DOHH2 (cell line): ENCODE measurements around the gene PAFAH2.

Source experiments
- H3F3A ChIP-seq: fragments of 200-600 bp; sonication (generic), shearing (Covaris generic); 2 replicates; pipeline ENCODE4 v1.6.0; 2016; ENCODE audit warnings: antibody characterized with exemption, mild to moderate bottlenecking; ENCODE audit not compliant: control insufficient read depth, insufficient read depth
- H3K27ac ChIP-seq: fragments of 200-600 bp; sonication (generic); 2 replicates; pipeline ENCODE4 v1.5.1; 2014; ENCODE audit warnings: low read depth, mild to moderate bottlenecking, low read length, moderate library complexity
- H3K27me3 ChIP-seq: fragments of 200-600 bp; sonication (generic); 2 replicates; pipeline ENCODE4 v1.6.1; 2014; ENCODE audit warnings: mild to moderate bottlenecking, low read length, mixed read lengths; ENCODE audit not compliant: control insufficient read depth
- H3K36me3 ChIP-seq: fragments of 200-600 bp; sonication (generic); 2 replicates; pipeline ENCODE4 v1.6.1; 2014; ENCODE audit warnings: mild to moderate bottlenecking, low read length, moderate library complexity, mixed read lengths; ENCODE audit not compliant: control insufficient read depth
- H3K4me1 ChIP-seq: fragments of 200-600 bp; sonication (generic); 2 replicates; pipeline ENCODE4 v1.6.1; 2014; ENCODE audit warnings: mild to moderate bottlenecking, low read length, mixed read lengths; ENCODE audit not compliant: control insufficient read depth
- H3K4me2 ChIP-seq: fragments of 200-600 bp; sonication (generic); 2 replicates; pipeline ENCODE4 v1.6.0; 2014; ENCODE audit warnings: mild to moderate bottlenecking, low read length, moderate library complexity
- H3K4me3 ChIP-seq: fragments of 200-600 bp; sonication (generic); 2 replicates; pipeline ENCODE4 v1.5.1; 2014; ENCODE audit warnings: mild to moderate bottlenecking, low read length, mixed read lengths
- H3K79me2 ChIP-seq: fragments of 200-600 bp; sonication (generic); 2 replicates; pipeline ENCODE4 v1.6.1; 2014; ENCODE audit warnings: mild to moderate bottlenecking, low read length, mixed read lengths; ENCODE audit not compliant: control insufficient read depth
- H3K9me2 ChIP-seq: fragments of 200-600 bp; sonication (generic); replicated peaks from 2 replicates; pipeline ENCODE4 v1.6.1; 2014; ENCODE audit warnings: mild to moderate bottlenecking, low read length, mixed read lengths; ENCODE audit not compliant: control insufficient read depth
- H3K9me3 ChIP-seq: fragments of 200-600 bp; sonication (generic); 2 replicates; pipeline ENCODE4 v1.6.1; 2014; ENCODE audit warnings: antibody characterized with exemption, low read length, mixed read lengths; ENCODE audit not compliant: control insufficient read depth, insufficient read depth
- H4K20me1 ChIP-seq: fragments of 200-600 bp; sonication (generic); 2 replicates; pipeline ENCODE4 v1.6.0; 2014; ENCODE audit warnings: low read depth, mild to moderate bottlenecking, antibody characterized with exemption, low read length, moderate library complexity; ENCODE audit not compliant: control insufficient read depth, insufficient read depth
- EZH2phosphoT487 ChIP-seq: fragments of 200-600 bp; sonication (generic); IDR thresholded peaks from 2 replicates; pipeline ENCODE4 v1.6.1; 2017; ENCODE audit warnings: borderline replicate concordance, mild to moderate bottlenecking, antibody characterized with exemption, low read length, moderate library complexity, mixed read lengths
- TF ChIP-seq, protein P1 (sequence below): fragments of 200-600 bp; sonication (generic); IDR thresholded peaks from one replicate; pipeline ENCODE4 v1.5.1; 2014; ENCODE audit warnings: antibody characterized with exemption, mild to moderate bottlenecking, low read depth, low read length; ENCODE audit not compliant: poor library complexity, severe bottlenecking

Gene PAFAH2

DNA sequence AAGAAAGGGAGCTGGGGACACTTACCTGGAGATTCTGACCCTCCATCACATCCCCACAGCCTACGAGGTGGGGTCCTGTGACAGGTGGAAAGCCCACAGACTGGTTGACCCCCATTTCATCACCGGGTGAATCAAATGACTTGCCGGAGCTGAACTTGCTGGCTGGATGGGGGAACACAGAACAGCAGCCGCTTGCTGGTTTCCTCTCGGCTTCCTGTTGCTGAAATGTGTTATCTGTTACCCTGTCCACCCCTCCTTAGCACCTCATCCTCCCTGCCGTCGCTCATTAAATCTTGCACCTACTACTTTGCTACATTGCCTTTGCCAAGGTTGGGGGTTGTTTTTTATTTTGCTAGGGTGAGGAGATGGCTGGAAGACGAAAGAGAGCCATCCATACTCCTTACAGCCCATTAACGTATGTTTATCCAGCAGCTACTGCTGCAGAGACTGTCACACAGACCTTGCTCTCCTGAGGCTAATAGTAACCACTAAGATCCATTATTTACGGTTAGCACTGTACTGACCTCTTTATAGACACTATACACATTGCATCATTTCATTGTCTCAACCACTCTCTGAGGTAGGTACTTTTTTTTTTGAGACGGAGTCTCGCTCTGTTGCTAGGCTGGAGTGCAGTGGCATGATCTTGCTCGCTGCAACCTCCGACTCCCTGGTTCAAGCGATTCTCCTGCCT, 7.0 kb downstream of the PAFAH2 start:
- TF ChIP-seq, protein P1, sequence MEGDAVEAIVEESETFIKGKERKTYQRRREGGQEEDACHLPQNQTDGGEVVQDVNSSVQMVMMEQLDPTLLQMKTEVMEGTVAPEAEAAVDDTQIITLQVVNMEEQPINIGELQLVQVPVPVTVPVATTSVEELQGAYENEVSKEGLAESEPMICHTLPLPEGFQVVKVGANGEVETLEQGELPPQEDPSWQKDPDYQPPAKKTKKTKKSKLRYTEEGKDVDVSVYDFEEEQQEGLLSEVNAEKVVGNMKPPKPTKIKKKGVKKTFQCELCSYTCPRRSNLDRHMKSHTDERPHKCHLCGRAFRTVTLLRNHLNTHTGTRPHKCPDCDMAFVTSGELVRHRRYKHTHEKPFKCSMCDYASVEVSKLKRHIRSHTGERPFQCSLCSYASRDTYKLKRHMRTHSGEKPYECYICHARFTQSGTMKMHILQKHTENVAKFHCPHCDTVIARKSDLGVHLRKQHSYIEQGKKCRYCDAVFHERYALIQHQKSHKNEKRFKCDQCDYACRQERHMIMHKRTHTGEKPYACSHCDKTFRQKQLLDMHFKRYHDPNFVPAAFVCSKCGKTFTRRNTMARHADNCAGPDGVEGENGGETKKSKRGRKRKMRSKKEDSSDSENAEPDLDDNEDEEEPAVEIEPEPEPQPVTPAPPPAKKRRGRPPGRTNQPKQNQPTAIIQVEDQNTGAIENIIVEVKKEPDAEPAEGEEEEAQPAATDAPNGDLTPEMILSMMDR: no peak
- TF ChIP-seq EZH2phosphoT487: no peak
- H3K4me2 ChIP-seq: no peak overlapping the region
- H3K9me2 ChIP-seq: no peaks in the 10 kb centered on the region
- H3K36me3 ChIP-seq: no peaks in the 10 kb centered on the region
- no peaks in the 10 kb centered on the region for H3K27me3 ChIP-seq
- 0 out of 2 replicates have a peak, but pooled peaks cover 2% of the 10 kb centered on the region for H3F3A ChIP-seq
- no peaks in the 10 kb centered on the region for H4K20me1 ChIP-seq
- no peaks in the 10 kb centered on the region for H3K9me3 ChIP-seq
- H3K27ac ChIP-seq: no peak overlapping the region
- H3K4me3 ChIP-seq: no peak overlapping the region
- H3K4me1 ChIP-seq: no peaks in the 10 kb centered on the region
- no peaks in the 10 kb centered on the region for H3K79me2 ChIP-seq

DNA sequence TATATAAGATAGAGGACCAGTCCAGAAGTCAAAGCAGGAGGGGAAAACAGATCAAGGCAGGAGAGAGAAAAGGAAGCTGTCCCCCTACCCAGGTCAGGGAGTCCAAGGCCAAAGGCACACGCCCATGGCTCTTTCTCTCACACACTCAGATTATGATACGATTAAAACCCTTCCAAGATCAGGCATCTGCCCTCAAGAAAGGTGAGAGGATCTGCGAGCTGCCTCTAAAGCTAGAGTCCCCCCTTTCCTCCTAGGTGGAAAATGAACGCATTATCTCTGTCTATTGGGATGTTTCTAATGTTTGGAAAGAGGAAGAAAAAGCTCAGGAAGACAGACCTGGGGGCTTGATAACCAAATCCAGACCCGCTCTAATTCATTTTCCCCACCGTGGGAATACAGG, 7.6 kb downstream of the PAFAH2 start:
- no peaks in the 10 kb centered on the region for H4K20me1 ChIP-seq
- no peak overlapping the region for H3K4me3 ChIP-seq
- H3K9me2 ChIP-seq: no peaks in the 10 kb centered on the region
- TF ChIP-seq, protein P1: no peak
- TF ChIP-seq EZH2phosphoT487: no peak
- no peaks in the 10 kb centered on the region for H3K27me3 ChIP-seq
- H3K9me3 ChIP-seq: no peaks in the 10 kb centered on the region
- H3K79me2 ChIP-seq: no peaks in the 10 kb centered on the region
- H3K36me3 ChIP-seq: 0 out of 2 replicates have a peak, but pooled peaks cover 1% of the 10 kb centered on the region
- no peak overlapping the region for H3K27ac ChIP-seq
- H3K4me1 ChIP-seq: no peaks in the 10 kb centered on the region
- H3K4me2 ChIP-seq: no peak overlapping the region
- H3F3A ChIP-seq: no peaks in the 10 kb centered on the region

DNA sequence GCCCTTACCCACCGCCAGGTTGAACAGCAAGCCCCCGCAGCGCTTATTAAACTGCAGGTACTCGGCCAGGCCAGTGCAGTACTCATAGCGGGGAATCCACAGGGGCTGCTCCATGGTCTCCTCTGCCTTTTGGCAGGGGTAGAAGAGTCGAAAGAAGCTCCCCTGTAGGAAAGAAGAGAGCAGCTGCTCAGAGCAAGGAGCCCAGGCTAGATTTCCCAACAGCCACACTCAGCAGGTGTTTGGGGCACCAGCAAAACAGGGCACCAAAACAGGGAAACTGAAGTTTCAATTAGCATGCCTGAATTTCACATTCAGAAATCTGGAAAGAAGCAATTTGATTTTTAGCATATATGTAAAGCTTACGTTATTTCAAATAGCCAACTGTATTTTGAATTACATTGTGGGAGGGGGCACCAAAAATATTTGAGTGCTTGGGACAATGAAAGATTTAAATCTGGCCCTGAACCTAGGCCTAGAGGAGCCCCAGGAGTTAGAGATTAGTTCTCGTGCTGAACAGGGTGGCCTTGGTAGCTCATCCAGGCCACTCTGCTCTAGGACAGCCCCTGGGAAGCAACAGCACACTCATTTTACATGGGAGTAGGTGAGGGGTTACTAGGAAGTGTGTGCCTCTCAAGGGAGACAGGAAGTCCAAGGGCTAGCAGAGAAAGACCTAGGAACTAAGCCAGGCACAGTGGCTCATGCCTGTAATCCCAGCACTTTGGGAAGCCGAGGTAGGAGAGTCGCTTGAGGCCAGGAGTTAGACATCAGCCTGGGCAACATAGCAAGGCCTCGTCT, 8.2 kb downstream of the PAFAH2 start:
- no peaks in the 10 kb centered on the region for H4K20me1 ChIP-seq
- no peaks in the 10 kb centered on the region for H3K9me3 ChIP-seq
- no peaks in the 10 kb centered on the region for H3F3A ChIP-seq
- H3K9me2 ChIP-seq: no peaks in the 10 kb centered on the region
- no peak overlapping the region for H3K4me2 ChIP-seq
- no peak overlapping the region for H3K27ac ChIP-seq
- no peaks in the 10 kb centered on the region for H3K4me1 ChIP-seq
- H3K36me3 ChIP-seq: 0 out of 2 replicates have a peak, but pooled peaks cover 2% of the 10 kb centered on the region
- no peak for TF ChIP-seq EZH2phosphoT487
- TF ChIP-seq, protein P1: no peak
- H3K79me2 ChIP-seq: no peaks in the 10 kb centered on the region
- no peaks in the 10 kb centered on the region for H3K27me3 ChIP-seq
- no peak overlapping the region for H3K4me3 ChIP-seq
